Hypothalamus (tissue), 51 donors: ENCODE measurements around the gene WFDC1.

Source experiments
- DNase-seq, 51 donors: peaks; one replicate each; lab custom pipeline; 2025; lab: John Stamatoyannopoulos, UW

WFDC1 gene

DNA sequence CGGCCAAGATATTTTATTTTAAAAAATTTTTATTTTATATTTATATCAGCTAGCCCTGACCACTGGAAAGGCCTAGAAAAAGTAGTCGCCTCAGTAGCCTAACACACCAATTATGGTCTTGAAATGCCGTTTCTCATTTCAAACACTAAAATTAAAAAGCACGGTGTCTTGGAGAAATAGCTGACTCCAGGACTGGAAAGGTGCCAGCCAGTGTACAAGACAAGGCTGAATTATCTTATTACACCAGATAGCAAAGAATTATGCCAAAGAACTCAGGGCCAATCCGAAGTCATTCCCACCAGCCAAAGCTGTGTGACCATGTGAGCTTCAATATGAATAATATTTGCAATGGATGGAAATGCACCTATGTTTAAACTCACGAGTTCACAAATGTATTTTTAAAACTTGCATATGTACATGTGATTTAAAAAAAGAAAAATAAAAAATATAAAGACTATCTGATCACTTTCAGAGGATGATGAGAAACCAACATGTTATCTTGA, 53.8 kb downstream of the WFDC1 start:
- DNase-seq: no peak

DNA sequence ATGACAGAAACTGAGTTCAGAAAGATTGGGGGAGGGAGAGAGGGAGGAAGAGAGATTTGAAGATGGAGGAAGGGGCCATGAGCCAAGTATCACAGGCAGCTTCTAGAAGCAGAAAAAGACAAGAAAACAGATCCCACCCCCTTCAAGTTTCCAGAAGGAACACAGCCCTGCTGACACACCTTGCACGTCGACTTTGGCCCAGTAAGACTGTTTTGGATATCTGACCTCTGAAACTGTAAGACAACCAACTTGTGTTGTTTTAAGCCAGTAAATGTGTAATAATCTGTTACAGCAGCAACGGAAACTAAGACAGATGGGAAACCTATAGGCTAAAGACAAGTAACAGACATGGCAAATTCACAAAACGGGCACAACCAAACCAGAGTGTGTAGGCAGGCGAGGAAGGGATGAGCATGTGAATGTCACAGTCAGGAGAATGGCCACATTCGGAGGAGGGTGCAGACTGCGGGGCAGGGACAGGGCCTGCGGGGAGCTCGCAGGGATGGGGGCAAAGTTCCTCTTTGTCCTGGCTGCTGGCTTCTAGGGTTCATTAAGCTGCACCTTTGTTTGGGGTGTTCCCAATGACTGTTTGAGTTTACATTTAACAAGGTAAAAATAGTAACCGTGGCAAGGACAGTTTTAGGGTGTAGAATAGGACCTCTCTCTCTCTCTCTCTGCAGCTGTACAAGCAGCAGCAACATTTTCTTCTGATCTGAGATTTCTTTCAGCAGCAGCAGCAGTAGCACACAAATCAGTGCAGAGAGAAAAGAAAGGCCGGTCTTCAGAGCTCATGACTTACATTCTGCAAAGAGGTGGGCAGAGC, 55.4 kb downstream of the WFDC1 start:
- peak in 1 of 51 donors; percentile 32 for DNase-seq

DNA sequence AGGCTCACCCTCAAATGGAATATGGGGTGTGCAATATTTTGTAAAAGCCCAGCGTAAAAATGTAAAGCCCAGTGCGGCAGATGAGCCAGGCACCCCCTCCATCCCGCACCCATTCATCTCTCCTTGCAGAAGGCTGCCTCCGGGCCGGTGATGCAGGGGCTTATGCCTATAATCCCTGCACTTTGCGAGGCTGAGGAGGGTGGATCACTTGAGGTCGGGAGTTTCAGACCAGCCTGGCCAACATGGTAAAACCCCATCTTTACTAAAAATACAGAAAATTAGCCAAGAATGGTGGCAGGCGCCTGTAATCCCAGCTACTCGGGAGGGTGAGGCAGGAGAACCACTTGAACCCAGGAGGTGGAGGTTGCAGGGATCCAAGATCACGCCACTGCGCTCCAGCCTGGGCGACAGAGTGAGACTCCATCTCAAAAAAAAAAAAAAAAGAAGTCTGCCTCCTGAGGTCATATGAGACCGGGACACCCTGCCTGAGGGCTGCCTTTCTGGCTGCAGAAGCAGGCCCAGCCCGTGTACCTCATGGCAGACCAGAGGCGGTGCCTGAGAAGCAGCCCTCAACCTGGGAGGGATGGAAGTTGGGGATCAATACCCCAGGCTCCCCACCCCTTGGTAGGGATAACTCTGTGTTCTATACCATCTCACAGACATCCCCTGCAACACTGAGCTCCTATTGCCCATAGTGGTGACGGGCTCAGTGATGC, 56.2 kb downstream of the WFDC1 start:
- no peak for DNase-seq

DNA sequence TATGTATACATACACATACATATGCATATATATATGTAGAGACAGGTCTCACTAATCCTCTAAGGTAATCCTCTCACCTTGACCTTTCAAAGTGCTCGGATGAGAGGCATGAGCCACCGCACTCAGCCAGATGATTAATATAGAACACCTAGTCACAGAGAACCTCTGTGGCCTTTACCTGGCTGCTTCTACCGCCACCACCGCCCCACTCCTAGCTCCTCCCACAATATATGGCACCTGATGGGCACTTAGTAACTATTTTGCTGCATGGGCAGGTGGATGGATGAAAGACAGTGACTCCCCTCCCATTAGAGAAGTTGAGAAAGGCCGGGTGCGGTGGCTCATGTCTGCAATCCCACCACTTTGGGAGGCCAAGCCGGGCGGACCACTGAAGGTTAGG, 57.0 kb downstream of the WFDC1 start:
- no peak for DNase-seq

GRCh38 chr16:84354306-84354705, 59.6 kb downstream of the WFDC1 start:
- DNase-seq: no peak

GRCh38 chr16:84355149-84355548, 60.5 kb downstream of the WFDC1 start:
- DNase-seq: no peak

- DNase-seq: peak in 8 of 51 donors; percentile 34 to 55 (median 44)
Observed at GRCh38 chr16:84356176-84356575, 61.5 kb downstream of the WFDC1 start.

- peak in 50 of 51 donors; percentile 18 to 96 (median 77) for DNase-seq
Observed at GRCh38 chr16:84356591-84357116, 62.0 kb downstream of the WFDC1 start.

DNA sequence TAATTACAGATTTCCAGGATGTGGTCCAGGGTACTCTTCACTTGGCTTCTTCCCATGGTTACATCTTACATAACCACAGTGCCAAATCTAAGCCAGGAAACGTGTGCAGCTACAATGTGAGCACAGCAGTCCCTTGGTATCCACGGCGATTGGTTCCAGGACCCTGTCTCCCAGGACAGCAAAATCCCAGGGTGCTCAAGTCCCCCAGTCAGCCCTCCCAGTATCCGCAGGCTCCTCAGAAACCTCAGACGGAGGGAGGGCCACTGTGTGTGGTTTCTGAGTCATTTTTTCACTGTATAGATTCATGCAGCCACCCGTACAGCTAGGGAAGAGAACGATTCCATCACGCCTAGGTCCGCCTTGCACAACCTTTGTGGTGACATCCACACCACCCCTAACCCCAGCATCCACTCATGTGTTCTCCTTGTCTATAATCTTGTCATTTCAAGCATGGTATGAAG, 62.5 kb downstream of the WFDC1 start:
- peak in 16 of 51 donors; percentile 8 to 78 (median 30) for DNase-seq

DNA sequence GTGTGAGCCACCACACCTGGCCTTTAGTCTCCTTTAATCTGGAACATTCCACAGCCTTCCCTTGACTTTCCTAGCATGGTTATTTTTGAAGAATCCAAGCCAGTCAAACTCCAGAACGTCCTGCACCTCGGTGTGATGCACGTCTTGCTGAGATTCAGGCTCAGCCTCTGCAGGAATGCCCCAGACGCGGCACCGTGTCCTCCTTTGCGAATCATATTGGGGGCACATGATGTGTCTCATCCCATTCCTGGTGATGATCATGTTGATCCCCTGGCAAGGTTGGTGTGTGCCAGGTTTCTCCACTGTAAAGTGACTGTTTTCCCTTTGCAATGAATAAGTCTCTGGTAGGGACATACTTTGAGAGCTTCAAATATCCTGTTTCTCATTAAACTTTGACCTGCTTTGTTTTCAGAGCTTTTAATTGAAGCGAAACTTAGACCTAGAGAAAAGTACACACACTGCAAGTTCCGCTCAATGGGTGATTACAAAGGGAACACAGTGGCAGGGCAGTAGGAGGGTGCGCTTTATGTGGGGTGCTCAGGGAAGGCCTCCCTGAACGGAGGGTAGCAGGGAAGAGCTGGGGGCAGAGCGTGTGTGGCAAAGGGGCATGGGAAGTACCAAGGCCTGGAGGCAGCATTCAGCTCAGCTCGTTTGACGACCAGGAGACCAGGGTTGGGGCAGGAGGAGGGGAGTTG, 64.1 kb downstream of the WFDC1 start:
- DNase-seq: no peak

GRCh38 chr16:84359326-84359725, 64.6 kb downstream of the WFDC1 start:
- DNase-seq: no peak

DNA sequence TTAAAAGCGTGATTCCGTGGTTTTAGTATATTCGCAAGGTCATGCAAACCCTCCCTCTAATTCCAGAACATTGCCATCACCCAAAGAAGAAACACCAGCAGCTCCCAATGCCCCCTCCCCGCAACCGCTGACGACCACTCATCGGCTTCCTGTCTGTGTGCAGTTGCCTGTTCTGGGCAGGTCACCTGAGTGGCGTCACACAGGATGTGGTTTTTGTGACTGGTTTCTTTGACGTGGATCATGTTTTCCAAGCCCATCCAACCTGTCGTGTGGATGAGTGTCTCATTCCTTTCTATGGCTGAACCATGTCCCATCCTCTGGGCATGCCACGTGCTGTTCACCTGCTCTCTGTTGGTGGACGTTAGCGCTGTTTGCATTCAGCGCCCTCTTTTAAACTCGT, 65.5 kb downstream of the WFDC1 start:
- no peak for DNase-seq

DNA sequence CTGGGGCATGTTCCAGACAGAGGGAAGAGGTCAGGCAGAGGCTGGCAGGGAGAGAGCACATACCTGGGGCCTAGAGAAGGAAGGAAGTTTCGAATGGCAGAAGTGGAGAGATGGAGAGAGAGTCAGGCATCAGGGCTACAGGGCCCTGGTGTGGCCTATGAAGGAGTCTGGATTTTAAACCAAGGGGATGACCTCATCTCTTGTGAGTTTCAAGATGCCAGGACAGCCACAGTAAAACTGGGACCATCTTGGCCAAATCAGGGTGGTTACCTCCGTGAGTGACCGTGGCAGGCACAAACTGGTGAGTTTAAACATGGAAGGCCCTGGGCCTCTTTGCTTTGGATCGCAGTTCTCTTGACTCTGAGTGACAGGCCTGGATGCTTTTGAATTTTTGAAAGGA, 66.1 kb downstream of the WFDC1 start:
- DNase-seq: no peak

GRCh38 chr16:84361546-84361945, 66.9 kb downstream of the WFDC1 start:
- no peak for DNase-seq

DNA sequence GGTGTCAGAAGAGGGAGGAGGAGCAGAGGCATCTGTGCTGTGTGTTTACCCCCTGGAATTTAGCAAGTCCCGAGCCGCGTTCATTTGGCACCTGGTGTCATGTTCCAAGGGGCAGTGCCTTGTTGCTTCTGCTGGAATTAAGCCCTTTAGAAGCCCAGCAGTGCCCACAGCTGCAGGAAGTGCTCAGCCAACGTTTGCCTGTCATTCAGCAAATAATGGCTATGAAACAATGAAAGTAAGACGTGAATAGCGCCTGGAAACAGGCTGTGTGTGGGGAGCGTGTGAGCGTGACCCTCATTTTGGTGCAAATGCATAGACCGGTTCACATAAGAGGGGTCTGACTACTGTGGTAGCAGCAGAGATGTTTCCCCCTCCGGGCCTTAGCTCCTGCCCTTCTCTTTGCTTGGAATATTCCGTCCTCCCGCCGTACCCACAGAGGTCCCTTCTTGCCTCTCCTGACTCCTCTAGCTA, 67.8 kb downstream of the WFDC1 start:
- peak in 19 of 51 donors; percentile 3 to 57 (median 34) for DNase-seq

- DNase-seq: no peak
Observed at GRCh38 chr16:84366208-84366607, 71.5 kb downstream of the WFDC1 start.

DNA sequence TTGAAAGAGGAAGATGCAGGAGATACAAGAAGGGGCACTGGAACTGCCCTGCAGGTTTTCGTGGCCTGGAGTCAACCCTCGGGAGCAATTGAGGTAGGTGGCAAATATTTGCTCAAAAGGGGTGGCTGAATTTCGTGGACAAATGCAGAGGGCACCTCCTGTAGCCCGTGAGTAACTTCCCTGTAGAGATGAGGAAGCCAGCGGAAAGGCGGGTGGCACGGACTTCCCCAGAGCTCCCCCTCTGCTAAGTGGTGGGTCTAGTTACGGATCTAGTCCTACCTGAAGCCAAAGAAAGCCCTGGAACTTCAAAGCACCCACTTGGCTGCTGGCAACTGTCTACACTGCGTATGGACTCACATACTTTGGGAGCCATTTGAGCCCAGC, 72.6 kb downstream of the WFDC1 start:
- no peak for DNase-seq

DNA sequence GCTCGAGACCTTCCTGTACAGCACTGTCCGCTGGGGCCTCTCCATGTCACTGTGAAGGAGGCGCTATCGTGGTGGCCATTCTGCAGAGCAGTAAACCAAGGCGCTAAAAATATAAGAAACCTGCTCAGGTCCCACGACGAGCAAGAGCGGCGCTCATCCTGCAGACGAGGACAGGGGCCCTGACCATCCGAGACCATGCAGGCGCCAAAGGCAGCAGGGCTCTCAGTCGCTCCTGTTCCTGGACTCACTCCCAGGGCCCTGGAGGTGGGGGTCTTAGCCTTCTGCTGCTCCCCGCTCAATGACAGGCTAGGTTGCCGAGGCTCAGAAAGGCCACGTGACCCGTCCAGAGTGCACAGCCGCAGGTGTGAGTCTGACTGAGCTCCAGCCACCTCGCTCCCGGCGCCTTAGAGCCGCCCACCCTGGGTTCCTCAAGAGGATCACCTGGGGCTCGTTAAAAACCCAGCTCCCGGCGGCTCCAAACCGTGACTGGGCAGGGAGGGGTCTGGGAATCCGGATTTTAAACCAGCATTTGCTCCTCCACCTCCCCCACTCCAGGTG, 73.2 kb downstream of the WFDC1 start:
- no peak for DNase-seq

- no peak for DNase-seq
Observed at GRCh38 chr16:84368308-84368996, 73.8 kb downstream of the WFDC1 start, which contains the start of gene ATP2C2. Gene ATP2C2, plus strand, starts transcription at chr16:84368538. Its CDS starts 78 bp downstream, at chr16:84368616.

DNA sequence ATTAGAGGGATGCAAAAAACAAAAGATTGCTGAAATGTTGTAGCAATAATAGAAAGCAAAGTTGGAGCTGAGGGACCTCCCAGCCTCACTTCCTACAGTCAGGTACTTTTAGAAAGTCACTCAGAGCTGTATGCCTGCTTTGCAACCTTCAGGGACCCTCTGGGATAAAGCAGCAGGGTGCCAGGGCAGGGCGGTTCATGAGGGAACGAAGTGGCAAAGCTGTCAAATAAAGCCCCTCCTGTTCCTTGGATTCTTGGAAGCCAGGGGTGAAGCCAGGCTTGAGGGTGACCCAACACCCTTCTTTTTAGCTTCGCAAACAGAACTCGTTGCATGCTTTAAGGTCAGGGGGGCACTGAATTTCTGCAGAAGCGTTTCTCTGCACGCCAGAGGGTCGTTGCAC, 74.4 kb downstream of the WFDC1 start:
- no peak for DNase-seq
